RKO (cell line): ENCODE results near the gene GRIN2A.

ENCODE experiments used
- DNase-seq: peaks from one replicate; pipeline ENCODE4 v3.0.0-alpha.2; 2016; ENCODE audit warnings: low spot score

GRIN2A gene

DNA sequence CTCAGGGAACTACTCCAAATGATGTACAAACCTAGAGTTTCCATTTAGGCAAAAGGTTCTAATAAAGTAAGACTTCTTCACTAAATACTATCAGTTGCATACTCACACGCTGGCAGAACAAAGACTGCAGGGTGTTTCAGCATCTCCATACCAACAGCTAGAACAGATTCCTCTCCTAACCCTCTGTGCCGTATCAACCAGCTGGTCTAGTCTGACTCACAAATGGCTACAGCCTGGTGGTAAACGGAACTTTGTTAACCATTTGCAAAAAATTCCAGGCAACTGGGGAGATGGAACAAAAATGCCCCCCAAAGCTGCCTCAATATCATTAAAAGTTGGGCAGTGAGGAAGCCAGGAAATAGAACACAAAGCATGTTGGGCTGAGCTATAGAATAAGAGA, 217.1 kb downstream of the GRIN2A start:
- DNase-seq, result no peak

DNA sequence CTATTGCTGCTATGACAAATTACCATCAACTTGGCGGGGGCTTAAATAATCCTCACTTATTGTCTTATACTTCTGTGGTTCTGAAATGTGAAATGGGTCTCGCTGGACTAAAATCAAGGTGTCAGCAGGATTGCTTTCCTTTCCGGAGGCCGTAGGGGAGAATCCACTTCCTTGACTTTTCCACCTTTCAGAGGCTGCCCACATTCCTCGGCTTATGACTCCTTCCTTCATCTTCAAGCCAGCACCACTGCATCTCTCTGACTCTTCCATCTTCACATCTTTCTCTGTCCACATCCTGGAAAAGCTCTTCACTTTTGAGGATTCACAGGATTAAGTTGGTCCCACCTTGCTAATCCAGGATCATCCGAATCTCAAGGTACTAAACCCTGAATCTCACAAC, 217.8 kb downstream of the GRIN2A start:
- no peak for DNase-seq

DNA sequence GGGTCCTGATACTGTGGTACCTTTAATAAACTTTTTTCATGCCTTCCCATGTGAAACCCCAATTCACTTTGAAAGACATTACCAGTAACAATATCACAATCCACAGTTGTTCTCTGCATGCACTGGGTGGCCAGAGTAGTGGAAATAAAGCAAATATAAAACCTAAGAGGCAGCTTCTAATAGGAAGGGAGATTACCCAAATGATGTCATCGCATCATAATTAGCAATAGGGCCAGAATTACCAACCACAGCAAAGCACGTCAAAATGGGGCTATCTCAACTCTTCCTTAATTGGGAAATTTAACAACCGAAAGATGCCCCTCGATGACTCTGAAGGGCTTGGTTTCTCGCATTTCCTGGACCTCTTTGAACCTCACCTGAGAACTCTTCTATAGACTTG, 224.8 kb downstream of the GRIN2A start:
- no peak for DNase-seq

GRCh38 chr16:9957002-9957401, 225.2 kb downstream of the GRIN2A start:
- DNase-seq, result no peak

- no peak for DNase-seq
Observed at GRCh38 chr16:9955677-9956076, 226.6 kb downstream of the GRIN2A start.

DNA sequence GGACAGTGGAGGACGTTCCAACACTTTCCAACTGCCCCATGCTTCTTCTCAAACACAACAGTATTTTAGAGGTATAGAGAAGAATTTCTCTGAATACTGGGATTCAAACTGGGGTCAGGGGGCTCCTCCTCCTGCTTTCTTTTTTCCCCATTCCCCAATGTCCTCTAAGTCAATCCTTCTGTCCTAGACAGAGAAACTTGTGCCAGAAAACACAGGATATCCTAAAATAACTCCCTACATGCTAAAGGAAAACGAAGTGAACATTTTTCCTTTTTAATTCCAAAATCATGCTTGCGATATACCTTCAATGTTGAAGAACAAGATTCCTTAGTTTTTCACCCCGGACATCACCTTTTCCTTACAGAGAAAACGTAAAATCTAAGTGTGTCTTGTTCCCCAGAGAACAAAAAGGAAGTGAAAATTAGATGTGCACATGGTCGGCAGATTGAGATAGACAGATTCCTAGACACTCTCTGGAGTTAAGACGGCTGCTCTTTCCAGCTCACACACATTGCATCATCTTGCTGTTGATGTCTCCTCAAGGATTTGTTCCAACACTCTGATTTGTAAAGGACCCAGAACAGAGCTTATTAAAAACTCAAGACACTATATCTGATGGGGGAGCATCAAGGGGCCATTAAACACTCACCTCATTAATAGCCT, 228.2 kb downstream of the GRIN2A start:
- DNase-seq, result no peak

DNA sequence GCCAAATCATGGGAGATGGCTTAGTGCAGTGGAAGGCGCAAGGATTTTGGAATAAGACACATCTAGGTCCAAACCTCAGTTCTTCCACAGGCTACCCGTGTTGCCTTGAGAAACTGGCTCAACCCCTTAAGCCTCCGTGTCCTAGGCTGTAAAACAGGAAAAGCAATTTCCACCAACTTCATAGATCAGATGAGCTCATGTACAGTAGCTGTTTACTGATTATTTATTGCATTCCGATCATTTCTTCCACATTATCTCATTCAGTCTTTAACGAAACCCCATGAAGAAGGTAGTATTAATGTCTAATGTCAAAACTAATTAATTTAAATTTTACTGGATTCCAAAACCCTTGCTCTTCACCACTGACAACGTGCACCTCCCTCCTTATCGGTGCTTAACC, 231.6 kb downstream of the GRIN2A start:
- DNase-seq, result no peak

DNA sequence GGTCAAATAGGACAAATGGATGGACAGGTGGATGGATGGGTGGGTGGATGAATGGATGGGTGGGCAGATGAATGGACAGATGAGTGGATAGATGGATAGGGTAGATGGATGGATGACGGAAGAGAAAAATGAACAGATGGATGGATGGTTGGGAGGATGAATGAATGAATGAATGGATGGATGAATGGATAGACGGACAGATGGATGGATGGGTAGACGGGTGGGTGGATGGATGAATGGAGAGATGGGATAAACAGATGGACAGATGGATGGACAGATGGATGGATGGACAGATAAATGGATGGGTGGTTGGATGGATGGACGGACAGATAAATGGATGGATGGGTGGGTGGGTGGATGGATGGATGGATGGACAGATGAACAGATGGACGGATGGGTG, 232.8 kb downstream of the GRIN2A start:
- DNase-seq, result no peak

DNA sequence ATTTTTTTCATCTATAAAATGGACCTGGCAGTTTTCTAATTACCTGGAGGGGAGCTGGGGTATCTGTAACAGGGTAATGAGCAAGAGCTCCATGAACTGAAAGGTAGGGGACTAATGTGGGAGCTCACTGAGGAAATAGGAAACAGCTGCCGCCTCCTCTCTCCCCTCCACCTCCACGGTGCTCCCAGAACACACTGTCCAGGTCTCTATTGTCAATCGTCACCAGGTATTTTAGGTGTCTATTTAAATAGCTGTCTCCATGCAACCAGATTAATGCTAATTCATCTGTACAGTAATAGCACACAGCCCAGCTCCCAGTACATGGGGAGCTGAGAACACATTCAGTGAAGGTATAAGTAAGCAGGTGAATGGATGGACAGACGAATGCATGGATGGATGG, 233.3 kb downstream of the GRIN2A start:
- DNase-seq, result no peak

DNA sequence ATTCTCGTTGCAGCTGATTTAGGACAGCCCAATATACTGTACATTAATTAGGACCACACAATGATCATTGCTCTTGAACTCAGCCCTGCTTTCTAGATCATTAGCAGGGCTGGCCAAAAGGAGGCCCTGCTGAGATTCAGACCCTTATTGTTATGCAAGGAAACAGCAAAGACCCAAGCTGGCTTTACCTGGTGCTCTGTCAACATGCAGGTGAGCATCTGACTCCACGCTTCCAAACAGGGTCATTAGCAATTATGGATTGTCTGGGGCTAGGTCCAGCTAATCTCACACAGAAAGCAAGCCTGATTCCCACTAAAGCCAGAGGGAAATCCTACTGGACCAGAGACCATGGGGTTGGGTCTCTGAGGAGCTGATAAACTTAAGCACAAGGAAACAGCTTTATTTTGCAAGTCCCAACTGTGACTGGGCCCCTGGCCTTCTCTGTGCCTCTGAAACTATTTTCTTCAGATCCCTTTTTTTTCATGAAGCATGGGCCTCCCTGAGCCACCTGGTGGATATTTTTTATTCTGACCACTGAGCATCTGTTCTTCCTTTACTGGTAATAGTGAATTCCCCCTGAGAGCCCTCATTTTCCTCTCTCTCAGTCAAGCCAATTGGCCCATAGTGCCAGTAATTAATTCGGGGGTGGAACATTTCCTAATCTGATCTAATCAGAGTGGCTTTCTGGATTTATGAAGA, 236.1 kb downstream of the GRIN2A start:
- no peak for DNase-seq

DNA sequence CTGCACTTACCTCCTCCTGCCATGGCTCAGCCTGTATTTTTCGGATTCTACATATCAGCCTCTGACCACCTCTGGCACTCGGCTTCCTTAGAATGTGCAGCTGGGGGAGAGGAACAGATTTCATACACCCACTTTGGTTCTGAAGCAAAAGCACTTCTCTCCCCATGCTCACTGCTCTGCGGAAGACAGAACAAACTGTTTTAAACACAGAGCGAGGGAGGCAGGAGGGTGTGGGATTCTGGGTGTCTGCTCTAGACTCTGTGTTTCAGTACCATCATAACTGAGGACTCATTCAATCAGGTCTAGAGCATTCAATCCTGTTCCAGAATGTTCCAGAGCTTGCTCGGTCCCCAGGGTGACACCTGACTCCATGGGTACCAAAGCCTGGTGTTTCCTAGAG, 239.1 kb downstream of the GRIN2A start:
- no peak for DNase-seq

GRCh38 chr16:9941245-9941644, 241.0 kb downstream of the GRIN2A start:
- DNase-seq, result no peak

DNA sequence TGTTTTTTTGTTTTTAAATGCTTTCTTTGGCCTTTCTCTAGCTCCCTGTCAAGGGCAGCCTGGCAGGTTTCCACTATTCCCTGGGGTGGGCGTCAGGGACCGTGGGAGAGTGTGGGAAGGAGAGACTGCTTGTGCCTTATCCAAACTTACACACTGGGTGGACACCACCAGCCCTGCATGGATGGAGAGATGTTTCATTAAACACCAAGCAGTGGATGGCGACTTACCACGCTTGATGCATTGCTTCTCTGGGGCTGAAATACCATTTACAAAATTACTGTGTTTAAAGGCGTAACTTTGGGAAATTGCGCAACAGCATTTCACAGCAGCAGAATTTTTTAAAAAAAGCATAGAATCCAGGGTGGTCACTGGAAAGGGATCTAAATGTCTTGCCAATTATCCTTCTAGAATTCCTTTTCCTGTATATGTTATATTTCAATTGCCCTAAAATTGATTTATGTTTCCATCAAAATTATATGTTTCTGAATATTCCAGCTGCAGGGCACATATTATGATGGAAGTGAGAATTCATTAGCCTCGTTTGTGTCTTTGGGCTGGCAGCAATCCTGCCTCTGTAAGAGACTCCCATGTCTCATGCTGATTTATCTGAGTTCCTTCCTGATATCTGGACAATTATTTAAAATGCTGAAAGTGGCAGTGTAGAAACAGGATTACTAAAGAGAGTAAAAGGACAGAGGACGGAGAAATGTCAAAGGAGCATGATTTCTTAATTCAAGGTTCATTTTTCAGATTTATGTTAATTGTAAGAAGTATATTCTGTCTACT, 247.3 kb downstream of the GRIN2A start:
- DNase-seq, result no peak

- no peak for DNase-seq
Observed at GRCh38 chr16:9932919-9933653, 249.1 kb downstream of the GRIN2A start.

- no peak for DNase-seq
Observed at GRCh38 chr16:9932000-9932399, 250.2 kb downstream of the GRIN2A start.

DNA sequence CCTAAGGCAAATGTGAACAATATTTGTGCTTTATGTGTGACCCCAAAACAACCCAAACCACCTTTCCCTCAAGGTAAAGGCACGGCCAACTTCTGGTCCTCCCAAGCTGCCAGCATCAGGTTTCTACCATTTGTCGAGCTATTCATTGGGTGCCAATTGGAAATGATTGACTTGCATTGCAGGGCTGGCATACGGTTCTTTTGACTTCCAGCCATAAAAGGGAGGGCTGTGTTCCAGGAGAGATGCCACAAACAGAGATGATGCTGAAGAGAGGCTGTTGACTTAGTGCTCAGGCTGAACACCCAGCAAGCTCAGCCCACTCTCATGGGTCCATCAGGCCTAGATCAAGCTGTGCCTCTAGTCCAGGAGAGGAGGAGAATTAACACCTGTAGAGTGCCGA, 252.4 kb downstream of the GRIN2A start:
- no peak for DNase-seq

DNA sequence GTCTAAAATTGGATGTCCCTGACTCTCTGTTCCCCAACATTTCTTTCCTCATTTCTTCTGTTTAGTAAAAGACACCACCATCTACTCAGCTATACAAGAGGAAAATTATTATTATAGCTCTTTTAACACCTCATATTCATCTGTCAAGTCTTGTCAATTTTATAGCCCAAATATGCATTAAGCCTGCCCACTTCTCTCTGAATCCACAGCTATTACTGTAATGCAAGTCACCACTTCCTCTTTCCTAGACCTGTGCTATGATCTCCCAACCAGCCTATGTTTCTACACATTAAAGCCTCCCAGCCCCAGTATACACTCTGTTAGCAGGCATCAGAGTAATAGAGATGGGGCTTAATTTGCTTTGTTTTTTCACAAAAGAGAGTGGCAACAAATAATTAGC, 252.9 kb downstream of the GRIN2A start:
- DNase-seq, result no peak

- DNase-seq, result no peak
Observed at GRCh38 chr16:9922441-9922840, 259.8 kb downstream of the GRIN2A start.

DNA sequence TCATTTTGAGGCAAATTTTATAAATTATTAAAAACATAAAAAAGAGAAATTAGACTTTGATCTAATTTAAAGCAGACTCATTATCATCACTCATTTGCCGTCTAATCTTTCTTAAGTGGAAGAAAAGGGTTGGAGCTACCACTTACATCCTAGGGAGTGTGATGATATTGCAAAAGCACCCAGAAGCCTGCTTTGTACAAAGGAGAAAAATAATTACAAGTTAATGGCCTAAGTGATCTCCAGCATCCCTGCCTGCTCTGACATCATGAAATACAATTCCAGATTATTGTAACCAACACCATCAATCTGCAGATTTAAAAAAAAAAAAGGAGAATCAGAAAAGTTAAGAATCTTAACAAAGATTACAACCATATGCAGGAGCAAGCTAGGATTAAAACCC, 260.2 kb downstream of the GRIN2A start:
- no peak for DNase-seq

DNA sequence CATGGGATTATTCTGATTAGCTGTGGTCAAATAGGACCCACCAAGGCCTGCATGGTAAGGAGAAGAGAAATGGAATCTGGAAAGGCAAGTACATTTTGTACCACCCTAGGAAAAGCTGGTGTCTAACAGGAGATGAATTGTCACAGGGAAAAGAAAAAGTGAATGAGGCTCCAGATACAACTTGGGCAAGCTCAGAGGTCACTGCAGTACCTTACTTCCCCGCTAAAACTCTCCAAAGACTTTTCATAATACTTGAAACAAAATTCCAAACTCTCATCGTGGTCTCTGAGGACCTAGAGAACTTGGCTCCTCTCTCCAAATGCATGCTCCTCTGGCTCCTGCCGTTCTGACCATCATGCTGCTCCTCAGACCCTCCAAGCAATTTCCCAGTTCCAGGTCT, 262.8 kb downstream of the GRIN2A start:
- no peak for DNase-seq

GRCh38 chr16:9917691-9918090, 264.5 kb downstream of the GRIN2A start:
- no peak for DNase-seq

GRCh38 chr16:9913604-9914326, 268.5 kb downstream of the GRIN2A start:
- DNase-seq, result no peak
